ENCODE results near the gene HOXD8.

- TF ChIP-seq CTCF (IDR thresholded peaks at IDR 0.05): no peak
- no peak for TF ChIP-seq POLR2A (IDR thresholded peaks at IDR 0.05)
These were observed 36.2 kb upstream of the HOXD8 start for GRCh38 chr2:176093145-176093897.

All from testis (tissue), 2 donors.